ENCODE data around the gene CC2D1B.

Gene CC2D1B

DNA sequence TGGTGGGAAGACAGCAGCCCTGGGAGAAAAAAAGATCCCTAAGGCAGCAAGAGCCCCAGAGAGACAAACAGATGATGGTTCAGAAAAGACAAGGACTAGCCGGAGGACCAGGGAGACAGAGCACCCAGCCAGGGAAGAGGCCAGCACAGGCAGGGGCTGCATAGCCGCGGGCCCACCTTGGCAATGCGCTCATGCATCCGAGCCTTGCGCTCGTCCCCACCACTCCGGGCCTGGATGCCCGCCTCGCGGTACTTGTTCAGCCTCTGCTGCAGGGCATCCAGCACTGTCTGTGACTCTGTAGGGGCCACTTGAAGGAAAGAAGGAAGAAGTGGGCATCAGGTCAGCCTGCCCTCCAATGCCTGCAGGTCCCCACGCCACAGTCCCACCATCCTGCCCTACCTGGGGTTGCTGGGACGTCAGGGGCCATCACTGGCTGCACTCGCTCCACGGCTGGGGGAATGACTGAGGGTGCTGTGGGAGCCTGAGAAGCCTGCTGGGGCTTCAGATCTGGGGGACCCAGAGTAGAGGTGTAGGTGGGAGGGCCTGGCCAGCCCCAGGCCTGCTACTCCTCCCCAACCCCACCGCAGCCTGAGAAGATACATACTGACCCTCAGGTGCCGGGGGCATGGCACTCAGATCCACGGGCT is 7.0 kb downstream of the CC2D1B start:
- DNase-seq, result no peak

DNA sequence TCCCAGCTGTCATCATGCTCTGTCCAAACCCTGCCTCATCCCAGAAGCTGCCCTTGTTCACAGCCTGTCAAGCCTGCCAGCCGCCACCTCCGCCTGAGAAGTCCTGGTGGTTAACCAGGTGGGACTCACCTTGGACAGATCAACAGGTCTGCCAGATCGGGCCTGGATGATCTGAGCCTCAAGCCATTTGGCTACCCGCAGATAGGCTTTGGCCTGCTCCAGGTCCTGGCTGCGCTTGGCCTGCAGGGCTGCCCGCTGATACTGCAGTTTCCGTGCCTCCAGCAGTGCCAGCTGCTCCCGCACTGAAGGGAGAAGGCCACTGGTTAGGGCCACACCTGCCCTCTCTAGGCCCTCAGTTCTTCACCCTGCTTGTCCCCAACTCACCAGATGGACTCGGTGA is 8.6 kb downstream of the CC2D1B start:
- no peak for DNase-seq

DNA sequence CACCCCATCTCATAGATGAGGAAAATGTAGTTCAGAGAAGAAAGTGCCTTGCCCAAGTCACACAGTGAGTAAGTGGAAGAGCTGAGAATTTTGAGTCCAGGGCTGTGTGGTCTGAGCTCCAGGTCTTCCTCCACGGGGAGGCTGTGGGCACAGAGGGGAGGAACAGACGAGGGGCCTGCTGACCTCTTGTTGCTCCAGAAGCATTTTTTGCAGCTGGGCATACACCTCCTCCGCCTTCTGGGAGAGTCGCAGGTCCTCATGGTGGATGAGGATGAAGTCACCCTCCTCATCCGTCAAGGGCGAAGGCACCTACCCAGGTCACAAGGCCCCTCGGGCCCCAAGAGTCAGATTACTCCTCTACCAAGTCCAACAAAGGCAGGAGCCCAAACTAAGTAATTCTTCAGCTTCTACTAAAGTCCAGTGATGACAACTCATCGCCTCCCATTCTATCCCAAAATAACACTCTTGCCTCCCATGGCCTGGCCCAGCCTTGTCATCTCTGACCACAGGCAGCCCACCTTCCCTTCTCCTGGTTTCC is 9.1 kb downstream of the CC2D1B start:
- no peak for DNase-seq

DNA sequence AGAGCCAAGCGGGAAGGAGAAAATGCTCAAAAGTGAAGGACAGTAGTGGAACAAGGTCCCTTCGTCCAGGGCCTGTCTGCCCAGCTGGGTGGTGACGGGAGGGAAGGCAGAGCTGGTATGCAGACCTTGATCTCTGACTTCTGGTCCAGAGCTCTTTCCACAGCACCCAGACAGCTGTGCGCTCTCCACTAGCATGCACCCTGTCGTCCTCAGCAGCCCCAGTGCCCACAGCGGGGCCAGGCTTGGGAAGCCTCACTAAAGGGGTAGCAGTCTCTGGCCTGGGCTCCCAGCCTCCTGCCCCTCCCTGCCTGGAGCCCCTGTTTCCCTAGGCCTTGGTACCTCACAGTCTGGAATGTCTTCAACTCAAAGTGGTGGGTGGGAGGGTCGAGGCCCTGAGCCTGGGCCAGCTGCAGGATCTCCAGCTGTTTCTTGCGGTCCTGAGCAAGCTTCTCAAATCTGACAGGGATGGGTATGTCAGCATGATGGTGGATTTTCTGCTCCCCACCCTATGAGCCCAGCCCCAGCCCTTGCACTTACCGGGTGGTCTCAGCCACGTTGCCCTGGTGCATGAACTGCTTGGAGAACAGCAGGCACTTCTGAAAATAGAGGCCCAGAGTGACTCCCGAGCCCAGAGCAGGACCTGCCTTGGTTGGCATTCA is 10.0 kb downstream of the CC2D1B start:
- no peak for DNase-seq

DNA sequence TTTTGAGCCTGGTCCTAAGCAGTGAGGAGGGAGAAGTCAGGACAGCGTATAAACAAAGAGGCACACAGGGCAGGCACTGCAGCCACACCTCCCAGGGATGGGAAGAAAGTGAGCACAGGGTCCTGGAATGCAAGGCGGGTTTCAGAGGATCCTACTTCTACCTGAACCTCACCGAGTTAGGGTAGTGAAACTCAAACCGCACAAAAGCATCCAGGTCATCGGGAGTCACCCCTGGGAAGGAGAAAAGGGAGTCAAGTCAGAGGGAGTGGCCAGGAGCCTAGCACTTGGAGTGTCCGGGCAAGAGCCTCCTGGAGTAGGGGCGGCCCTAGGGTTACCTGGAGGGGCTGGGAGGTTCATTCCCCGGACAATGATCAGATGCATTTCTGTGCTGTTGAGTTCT is 10.6 kb downstream of the CC2D1B start:
- no peak for DNase-seq

DNA sequence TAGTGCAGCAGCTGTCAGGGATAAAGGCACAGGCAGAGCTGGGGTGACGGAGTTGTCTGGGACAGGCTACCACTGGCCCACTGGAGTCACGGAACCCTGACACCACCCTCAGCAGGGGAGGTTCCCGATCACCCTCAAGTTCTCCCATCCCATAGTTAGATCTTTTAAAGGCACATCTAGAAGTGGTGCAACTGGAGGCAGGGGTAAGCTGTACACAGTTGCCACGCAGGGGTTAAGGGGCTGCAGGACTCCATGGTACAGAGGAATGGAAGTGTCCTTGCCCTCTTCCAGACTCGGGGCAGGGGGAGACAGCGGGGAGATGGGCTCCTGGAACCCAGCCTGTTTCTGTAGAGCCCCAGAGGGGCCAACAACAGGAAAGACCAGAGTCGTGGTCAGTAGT is 13.3 kb downstream of the CC2D1B start:
- DNase-seq, result no peak

DNA sequence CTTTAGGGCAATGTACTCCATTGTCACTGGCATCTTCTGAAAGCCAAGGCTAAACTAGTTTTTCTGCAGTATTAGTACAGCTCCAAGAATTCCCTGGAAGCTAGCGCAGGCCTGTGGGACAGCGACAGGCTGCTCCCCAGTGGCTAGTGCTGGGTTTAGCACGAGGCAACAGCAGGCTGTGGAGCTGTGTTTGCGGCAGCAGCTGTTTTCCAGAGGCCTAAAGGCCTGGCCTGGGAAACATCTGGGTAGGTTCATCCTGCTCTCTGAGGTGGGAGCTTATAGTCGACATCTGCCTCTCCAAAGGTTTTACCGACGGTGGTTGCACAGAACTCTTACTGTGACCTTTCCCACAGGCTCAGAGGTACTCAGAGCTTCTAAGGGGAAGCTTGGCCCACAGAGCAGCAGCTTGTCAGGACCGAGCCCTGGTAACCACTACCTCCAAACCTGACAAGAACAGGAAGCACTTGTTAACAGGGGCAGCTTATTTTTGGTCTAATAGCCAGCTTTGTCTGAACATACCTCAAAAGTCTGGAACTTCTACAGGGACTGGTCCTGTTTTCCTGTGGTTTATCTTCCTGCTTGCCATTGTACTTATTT is 17.2 kb downstream of the CC2D1B start:
- DNase-seq, result no peak

DNA sequence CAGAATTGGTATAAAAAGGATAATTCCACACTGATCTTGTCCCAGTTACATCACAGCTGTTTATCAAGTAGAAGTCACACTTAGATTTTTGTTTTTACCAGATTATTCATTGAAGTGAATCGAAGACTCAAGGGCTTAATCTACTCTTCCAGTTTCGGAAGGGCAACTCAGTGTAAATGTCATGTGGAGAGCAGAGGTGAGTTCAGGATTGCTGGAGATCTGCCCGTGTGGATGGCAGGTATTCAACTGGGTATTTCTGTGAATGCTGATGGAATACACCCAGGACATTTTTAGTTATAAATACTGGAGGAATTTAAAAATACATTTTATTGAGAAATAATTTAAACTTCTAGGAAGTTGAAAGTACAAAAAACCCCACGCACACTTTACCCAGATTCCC is 19.4 kb downstream of the CC2D1B start:
- DNase-seq, result no peak

DNA sequence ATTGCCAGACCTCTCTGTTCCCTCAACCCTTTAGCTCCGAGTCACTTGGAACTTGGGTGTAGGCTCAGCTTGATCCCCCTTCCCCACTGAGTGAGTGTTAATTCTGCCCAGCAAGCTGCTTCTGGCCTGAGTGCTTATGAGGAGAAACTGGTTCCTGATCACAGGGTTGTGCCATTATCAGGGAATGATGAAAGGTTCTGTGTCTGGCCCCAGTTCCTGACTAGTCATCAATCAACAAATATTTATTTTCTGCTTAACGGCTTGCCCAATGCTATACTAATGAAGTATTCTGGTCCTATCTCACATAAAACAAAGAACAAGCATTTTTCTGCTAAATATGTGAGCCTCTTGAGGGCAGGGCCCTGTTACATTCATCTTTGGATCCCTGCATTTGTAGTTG is 20.8 kb downstream of the CC2D1B start:
- no peak for DNase-seq

DNA sequence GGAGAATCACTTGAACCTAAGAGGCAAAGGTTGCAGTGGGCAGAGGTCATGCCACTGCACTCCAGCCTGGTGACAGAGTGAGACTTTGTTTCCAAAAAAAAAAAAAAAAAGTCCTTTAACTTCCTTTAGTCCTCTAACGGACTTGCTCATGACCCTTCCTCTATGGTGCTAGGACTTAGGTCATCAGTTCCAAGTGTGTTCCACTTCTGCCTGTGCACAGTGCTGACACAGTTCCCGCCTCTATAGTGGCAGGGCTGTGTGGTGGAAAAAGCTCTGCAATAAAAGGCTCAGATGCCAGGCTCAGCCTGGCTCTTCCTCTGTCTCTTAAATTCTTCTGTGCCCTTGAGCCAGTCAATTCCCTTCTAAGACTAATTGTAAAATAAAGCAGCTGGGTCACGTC is 22.0 kb downstream of the CC2D1B start:
- DNase-seq, result no peak

DNA sequence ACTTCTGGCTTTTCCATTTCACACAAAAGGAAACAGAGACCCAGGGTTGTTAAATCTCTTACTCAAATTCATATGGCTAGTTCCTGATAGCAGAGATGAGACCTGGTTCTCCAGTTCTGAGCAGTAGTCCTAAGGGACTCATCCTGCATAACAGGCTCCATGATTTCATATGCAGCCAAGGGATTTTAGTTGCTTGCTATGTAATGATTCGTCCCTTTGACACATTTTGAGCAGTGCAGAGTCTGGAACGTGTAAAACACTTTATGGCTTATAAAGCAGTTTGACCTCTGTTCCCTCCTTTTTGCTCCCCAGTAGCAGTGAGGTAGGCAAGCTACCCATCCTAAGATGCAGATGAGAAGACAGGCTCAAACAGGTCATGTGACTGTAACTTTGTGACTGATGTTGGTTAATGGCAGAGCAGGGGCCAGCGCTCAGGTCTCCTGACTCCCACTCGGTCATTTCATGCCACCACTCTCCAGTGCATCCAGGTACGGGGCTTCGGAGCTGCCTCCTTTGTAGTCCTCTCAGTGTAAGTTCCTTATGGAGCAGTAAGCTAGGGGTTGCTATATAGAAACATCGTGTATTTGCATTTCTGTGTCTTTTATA is 24.2 kb downstream of the CC2D1B start:
- DNase-seq, result no peak

DNA sequence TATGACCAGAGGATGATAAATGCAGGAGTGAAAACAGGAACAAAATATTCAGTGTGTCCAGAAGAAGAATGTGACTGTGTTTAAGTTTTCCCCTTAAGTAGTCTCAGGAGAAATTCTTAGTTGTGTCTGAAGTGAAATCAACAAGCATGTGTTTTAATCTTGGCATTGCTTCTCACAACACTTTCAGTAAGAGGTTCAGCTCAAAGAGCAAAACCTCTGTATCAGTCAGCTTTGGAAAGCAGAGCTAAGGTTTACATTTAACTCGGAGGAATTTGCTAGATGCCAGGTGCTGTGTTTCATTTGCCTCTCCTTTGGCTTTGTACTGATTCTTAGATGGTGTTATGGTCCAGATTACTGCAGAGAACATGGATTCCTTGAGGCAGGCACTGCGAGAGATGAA is 28.6 kb downstream of the CC2D1B start:
- DNase-seq, result no peak

DNA sequence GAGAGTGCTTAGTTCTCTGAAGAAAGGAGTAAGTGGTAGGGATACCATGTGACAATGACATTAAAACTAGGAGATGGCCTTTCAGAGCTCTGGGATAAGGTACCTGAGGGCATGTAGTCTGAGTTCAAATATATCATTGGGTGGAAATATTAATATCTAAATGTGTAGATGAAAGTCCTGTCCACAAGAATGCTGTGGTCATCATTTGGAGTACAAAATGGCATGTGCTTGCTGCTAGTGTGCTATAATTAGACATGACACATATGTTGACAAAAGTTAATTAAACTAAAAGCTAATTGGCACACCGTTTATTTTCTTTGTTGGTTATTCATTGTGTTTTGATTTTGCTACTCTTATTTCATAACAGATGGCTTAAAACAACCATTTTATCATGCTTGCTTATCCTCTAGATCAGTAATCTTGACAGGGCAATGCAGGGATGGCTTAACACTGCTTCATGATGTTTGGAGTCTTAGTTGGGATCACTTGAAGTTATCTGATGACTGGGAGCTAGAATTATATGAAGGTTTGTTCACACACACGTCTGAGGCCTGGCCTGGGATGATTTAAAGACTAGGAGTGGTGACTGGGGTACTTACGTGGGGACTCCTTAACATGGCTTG is 31.0 kb downstream of the CC2D1B start:
- DNase-seq, result no peak

DNA sequence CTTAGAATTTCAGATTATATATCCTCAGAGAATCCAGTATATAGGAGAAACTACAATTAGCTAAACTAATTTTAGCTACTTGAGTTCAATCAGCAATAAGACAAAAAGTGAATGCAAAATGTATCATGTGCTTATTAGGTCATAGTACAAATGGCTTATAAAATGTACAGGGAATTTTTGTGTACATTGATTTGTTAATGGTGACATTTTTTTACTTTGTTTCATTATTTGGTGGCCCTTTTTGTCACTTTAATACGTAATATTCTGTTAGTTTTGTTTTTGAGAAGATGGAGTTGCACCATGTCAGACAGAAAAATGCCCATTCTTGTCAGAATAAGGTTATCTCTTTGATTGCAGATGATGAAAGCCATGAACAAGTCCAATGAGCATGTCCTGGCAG is 33.6 kb downstream of the CC2D1B start:
- no peak for DNase-seq

DNA sequence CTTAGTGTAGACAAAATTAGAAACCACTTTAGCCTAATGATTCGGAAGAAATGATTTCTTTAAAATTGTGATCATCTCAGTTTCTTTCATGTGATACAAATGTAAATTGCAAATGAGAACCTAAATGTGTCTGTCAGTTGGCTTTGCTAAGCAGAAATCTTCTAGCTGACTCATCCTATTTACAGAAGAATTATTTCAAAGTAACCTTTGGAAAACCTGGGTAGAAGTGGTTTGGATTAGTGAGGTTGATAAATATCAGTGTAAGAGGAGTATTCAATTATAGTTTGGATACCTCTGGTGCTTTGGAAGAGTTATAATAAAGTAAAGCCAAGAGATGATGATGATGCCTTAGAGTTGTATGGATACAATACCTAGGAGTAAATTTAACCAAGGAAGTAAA is 37.4 kb downstream of the CC2D1B start:
- DNase-seq, result no peak

DNA sequence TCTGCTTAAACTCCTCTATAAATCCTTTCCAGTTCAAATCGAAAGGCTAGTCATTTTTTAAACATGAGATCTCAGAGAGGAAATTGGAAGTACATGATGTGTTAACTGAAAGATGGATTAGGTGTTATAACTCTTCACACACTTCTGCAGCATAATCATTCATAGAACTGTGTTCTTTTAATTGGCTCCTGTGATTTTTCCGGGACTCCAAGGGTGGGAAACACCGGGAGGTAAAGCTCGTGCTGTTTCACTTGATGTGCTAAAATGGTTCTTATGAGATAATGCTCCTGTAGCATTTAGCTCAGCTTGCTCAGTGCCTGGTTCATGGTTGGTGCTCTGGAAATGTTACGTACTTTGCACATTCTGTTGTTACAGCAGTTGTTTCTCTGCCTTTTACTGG is 40.2 kb downstream of the CC2D1B start:
- no peak for DNase-seq

DNA sequence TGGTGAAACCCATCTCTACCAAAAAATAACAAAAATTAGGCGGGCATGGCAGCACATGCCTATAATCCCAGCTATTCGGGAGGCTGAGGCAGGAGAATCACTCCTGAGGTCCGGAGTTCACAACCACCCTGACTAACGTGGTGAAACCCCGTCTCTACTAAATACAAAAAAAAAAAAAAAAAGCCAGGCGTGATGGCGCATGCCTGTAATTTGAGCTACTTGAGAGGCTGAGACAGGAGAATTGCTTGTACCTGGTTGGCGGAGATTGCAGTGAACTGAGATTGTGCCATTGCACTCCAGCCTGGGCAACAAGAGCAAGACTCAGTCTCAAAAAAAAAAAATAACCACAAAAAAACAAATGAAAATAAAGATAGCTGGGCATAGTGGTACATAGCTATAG is 42.3 kb downstream of the CC2D1B start:
- no peak for DNase-seq

DNA sequence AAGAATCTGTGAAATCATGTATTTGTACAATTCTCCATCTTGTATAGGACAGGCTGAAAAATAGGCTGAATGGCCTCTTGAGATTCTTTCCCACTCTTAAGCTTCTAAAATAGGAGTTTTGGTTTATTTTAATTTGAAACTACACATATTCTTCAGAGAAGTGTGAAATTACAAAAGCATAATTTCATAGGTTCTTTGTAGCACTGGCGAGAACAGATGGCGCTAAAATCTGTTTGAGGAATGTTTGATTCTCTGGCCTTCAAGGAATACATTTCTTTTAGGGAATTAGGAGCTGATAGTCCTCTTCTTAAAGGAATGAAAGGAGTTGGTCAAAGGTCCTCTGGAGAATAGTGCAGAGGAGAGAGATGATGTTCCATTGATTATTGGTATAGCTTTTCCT is 44.9 kb downstream of the CC2D1B start:
- DNase-seq, result no peak

DNA sequence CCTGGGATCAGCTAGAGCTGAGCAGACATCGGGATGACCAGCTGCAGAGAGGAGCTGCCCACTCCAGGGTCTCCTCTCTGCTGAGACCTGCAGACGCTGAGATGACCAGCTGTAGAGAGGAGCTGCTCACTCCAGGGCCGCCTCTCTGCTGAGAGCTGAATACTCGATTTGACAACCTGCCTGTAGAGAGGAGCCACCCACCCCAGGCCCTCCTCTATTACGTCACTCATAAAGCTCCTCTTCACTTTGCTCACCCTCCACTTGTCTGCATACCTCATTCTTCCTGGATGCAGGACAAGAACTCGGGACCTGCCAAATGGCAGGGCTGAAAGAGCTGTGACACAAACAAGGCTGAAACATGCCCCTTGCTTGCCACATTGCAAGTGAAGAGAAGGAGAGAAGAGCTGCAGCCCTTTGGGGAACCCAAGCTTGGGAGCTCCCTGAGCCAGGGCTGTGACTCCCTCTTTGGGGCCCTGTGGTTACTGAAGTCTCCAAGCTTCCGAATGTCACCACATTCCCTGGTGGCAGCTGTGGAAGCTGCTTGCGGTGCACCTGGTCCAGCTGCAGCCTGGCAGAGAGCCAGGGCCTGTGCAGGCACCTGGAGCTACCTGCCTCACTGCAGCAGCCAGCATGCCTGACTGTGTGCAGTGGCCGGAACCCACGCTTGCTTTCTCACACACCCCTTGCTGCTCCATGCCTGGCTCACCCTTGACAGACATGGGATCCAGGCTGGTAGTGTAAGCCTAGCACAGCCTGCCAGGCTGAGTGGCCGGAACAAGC is 59.6 kb downstream of the CC2D1B start:
- DNase-seq, result no peak

DNA sequence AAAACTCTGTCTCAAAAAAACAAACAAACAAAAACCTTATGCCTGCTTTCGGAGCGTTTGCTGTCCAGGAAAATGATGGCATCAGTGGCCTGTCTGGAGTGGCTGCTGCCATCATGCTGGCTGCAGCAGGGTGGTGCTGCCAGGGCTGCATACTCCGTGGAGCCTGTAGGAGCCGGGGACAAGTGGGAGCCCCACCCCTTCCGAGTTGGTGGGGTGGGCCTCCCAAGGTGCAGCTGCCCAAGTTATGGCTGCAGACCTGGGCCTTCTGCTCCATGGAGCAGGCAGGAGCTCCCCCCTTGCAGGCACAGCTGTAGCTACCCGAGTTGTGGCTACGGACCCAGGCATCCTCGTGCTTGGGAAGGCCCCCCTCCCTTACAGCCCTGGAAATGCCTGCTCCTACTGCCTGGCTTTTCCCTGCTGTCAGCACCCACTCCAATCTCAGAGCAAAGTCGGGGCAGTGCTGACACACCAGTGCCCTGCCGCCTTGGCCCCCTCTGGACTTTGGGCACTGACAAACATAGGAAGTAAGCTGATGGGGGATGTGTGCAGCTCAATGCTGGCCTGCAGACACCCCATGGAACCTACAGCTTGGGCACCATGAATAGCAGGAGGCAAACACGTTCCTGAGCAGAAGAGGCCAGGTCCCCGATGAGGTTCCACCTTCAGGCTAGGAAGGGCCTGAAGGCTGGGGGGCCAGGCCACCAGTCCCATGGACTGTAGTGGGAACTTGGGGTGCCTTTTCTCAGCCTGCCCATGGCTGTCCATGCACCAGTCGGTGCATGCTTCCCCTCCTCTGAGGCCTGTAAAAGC is 60.4 kb downstream of the CC2D1B start:
- DNase-seq, result no peak

Data from central memory CD4-positive, alpha-beta T cell (primary cell).